ENCODE data around the gene AVPR2.

DNA sequence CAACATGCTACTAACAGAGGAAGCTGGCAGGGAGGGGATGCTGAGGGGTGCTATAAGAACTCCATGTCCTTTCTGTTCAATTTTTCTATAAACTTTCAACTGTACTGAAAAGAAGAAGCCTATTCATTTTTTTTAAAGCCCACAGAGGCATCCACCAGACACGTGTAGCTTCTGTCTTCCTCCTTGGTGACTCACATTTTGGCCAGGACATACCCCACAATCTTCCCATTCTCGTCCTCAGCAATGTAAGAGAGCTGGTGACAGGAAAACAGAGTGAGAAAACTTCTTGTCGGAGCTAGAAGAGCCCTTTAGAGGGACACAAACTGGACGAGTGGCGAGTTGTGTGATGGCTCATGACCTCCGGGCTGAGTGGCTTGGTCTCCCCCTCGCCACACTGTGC lies 29.3 kb downstream of the AVPR2 start:
- TF ChIP-seq, protein P1, sequence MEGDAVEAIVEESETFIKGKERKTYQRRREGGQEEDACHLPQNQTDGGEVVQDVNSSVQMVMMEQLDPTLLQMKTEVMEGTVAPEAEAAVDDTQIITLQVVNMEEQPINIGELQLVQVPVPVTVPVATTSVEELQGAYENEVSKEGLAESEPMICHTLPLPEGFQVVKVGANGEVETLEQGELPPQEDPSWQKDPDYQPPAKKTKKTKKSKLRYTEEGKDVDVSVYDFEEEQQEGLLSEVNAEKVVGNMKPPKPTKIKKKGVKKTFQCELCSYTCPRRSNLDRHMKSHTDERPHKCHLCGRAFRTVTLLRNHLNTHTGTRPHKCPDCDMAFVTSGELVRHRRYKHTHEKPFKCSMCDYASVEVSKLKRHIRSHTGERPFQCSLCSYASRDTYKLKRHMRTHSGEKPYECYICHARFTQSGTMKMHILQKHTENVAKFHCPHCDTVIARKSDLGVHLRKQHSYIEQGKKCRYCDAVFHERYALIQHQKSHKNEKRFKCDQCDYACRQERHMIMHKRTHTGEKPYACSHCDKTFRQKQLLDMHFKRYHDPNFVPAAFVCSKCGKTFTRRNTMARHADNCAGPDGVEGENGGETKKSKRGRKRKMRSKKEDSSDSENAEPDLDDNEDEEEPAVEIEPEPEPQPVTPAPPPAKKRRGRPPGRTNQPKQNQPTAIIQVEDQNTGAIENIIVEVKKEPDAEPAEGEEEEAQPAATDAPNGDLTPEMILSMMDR (IDR thresholded peaks at IDR 0.05; ENCODE audit: borderline replicate concordance, extremely low read depth, low read length, poor library complexity, severe bottlenecking) = no peak
- TF ChIP-seq EZH2 (IDR thresholded peaks at IDR 0.05; ENCODE audit: borderline replicate concordance, low read depth, low read length, severe bottlenecking) = no peak

Data from DND-41 (cell line).